Effector memory CD4-positive, alpha-beta T cell (primary cell): ENCODE data around the gene HEBP2.

Experiments used
- DNase-seq, 3 donors: peaks; one replicate each; pipeline ENCODE4 v3.0.0-alpha.2; 2020
- H3K27ac ChIP-seq: 2 replicates; pipeline ENCODE4 v1.7.0; 2013; ENCODE audit warnings: mild to moderate bottlenecking, low read length, moderate library complexity; ENCODE audit not compliant: insufficient read depth, poor library complexity, severe bottlenecking
- H3K27me3 ChIP-seq: replicated peaks from 2 replicates; pipeline ENCODE4 v1.7.0; 2013; ENCODE audit warnings: mild to moderate bottlenecking, low read length; ENCODE audit not compliant: insufficient read depth, control insufficient read depth, poor library complexity, severe bottlenecking
- H3K36me3 ChIP-seq: 2 replicates; pipeline ENCODE4 v1.7.0; 2013; ENCODE audit warnings: mild to moderate bottlenecking, low read length, moderate library complexity; ENCODE audit not compliant: control insufficient read depth, insufficient read depth
- H3K4me1 ChIP-seq: 2 replicates; pipeline ENCODE4 v1.7.0; 2013; ENCODE audit warnings: low read length, mild to moderate bottlenecking; ENCODE audit not compliant: control insufficient read depth, insufficient read depth, poor library complexity, severe bottlenecking
- H3K4me3 ChIP-seq: 2 replicates; pipeline ENCODE4 v1.7.0; 2013; ENCODE audit warnings: low read length, low read depth, mild to moderate bottlenecking; ENCODE audit not compliant: insufficient read depth, poor library complexity, severe bottlenecking
- H3K9me3 ChIP-seq: 2 replicates; pipeline ENCODE4 v1.7.0; 2013; ENCODE audit warnings: mild to moderate bottlenecking, low read length, moderate library complexity; ENCODE audit not compliant: control insufficient read depth

Gene HEBP2

GRCh38 chr6:138377042-138377441 is 27.0 kb upstream of the HEBP2 start:
- Histone ChIP-seq H3K4me1 (no peaks in the 10 kb centered on the region), H3K4me3 (no peak overlapping the region), H3K27me3 (peaks cover 3% of the 10 kb centered on the region), H3K27ac (no peak overlapping the region), H3K9me3 (no peaks in the 10 kb centered on the region), H3K36me3 (no peaks in the 10 kb centered on the region)
- DNase-seq = no peak

GRCh38 chr6:138377844-138378243 is 26.2 kb upstream of the HEBP2 start, which contains the start of gene SMIM28:
TSS of gene SMIM28 (plus strand) at chr6:138377905. CDS start at chr6:138378073, 168 bp downstream.
- no peak within 1 kb of the TSS for H3K4me3 ChIP-seq
- DNase-seq = no peak

GRCh38 chr6:138378463-138378862 is 25.6 kb upstream of the HEBP2 start:
- DNase-seq = no peak
- H3K9me3 ChIP-seq = no peaks in the 10 kb centered on the region
- peaks cover 3% of the 10 kb centered on the region for H3K27me3 ChIP-seq
- no peak overlapping the region for H3K4me3 ChIP-seq
- H3K27ac ChIP-seq = no peak overlapping the region
- no peaks in the 10 kb centered on the region for H3K4me1 ChIP-seq
- no peaks in the 10 kb centered on the region for H3K36me3 ChIP-seq

More at GRCh38 chr6:138377844-138378243, 26.2 kb upstream of the HEBP2 start, which contains the start of gene SMIM28:
- Histone ChIP-seq H3K4me1 (no peaks in the 10 kb centered on the region), H3K9me3 (no peaks in the 10 kb centered on the region), H3K27ac (no peak within 1 kb of the TSS), H3K27me3 (peaks cover 3% of the 10 kb centered on the region), H3K36me3 (no peaks in the 10 kb centered on the region)

- DNase-seq = no peak
- Histone ChIP-seq H3K36me3 (no peaks in the 10 kb centered on the region), H3K27me3 (peaks cover 3% of the 10 kb centered on the region), H3K9me3 (no peaks in the 10 kb centered on the region), H3K27ac (no peak overlapping the region), H3K4me1 (no peaks in the 10 kb centered on the region), H3K4me3 (no peak overlapping the region)
These were observed 21.3 kb upstream of the HEBP2 start for GRCh38 chr6:138382498-138383265.

GRCh38 chr6:138383776-138384175 is 20.2 kb upstream of the HEBP2 start:
- peaks cover 3% of the 10 kb centered on the region for H3K27me3 ChIP-seq
- no peak overlapping the region for H3K27ac ChIP-seq
- no peaks in the 10 kb centered on the region for H3K36me3 ChIP-seq
- no peaks in the 10 kb centered on the region for H3K9me3 ChIP-seq
- no peaks in the 10 kb centered on the region for H3K4me1 ChIP-seq
- H3K4me3 ChIP-seq = no peak overlapping the region
- DNase-seq = no peak

- Histone ChIP-seq H3K9me3 (no peaks in the 10 kb centered on the region), H3K4me3 (no peak overlapping the region), H3K4me1 (no peaks in the 10 kb centered on the region), H3K27me3 (no peaks in the 10 kb centered on the region), H3K27ac (no peak overlapping the region), H3K36me3 (no peaks in the 10 kb centered on the region)
- no peak for DNase-seq
These were observed 17.1 kb upstream of the HEBP2 start for GRCh38 chr6:138386897-138387296.

GRCh38 chr6:138387577-138388368 is 16.2 kb upstream of the HEBP2 start:
- no peak for DNase-seq
- Histone ChIP-seq H3K27ac (no peak overlapping the region), H3K9me3 (no peaks in the 10 kb centered on the region), H3K4me1 (no peaks in the 10 kb centered on the region), H3K27me3 (no peaks in the 10 kb centered on the region), H3K4me3 (no peak overlapping the region), H3K36me3 (no peaks in the 10 kb centered on the region)

GRCh38 chr6:138389551-138389950 is 14.5 kb upstream of the HEBP2 start:
- Histone ChIP-seq H3K36me3 (no peaks in the 10 kb centered on the region), H3K4me3 (no peak overlapping the region), H3K27me3 (no peaks in the 10 kb centered on the region), H3K27ac (no peak overlapping the region), H3K9me3 (no peaks in the 10 kb centered on the region), H3K4me1 (no peaks in the 10 kb centered on the region)
- no peak for DNase-seq

- Histone ChIP-seq H3K27me3 (no peaks in the 10 kb centered on the region), H3K4me1 (no peaks in the 10 kb centered on the region), H3K4me3 (no peak overlapping the region), H3K27ac (no peak overlapping the region), H3K9me3 (no peaks in the 10 kb centered on the region), H3K36me3 (no peaks in the 10 kb centered on the region)
- no peak for DNase-seq
These were observed 9.9 kb upstream of the HEBP2 start for GRCh38 chr6:138393871-138394783.
